Hepatocyte (in vitro differentiated cells): ENCODE data around the gene PTPN20.
"Not testable (repeated sequence)": the region's sequence is repeated elsewhere in the genome, so short reads cannot be mapped to it uniquely, and the experiment has no call there.

ENCODE experiments used
- CTCF ChIP-seq: fragments of 200-600 bp; sonication (generic); IDR thresholded peaks from 2 replicates; pipeline ENCODE4 v1.5.1; 2016; ENCODE audit warnings: antibody characterized with exemption, mild to moderate bottlenecking; ENCODE audit not compliant: poor library complexity
- EZH2 ChIP-seq: fragments of 200-600 bp; sonication (generic); IDR thresholded peaks from 2 replicates; pipeline ENCODE4 v1.6.1; 2016; ENCODE audit warnings: antibody characterized with exemption, mild to moderate bottlenecking, borderline replicate concordance
- EZH2phosphoT487 ChIP-seq: fragments of 200-600 bp; sonication (generic); IDR thresholded peaks from one replicate; pipeline ENCODE4 v1.6.1; 2018; ENCODE audit warnings: antibody characterized with exemption, mild to moderate bottlenecking, low read depth, moderate library complexity; ENCODE audit not compliant: unreplicated experiment, severe bottlenecking

GRCh38 chr10:46963356-46963755 lies 52.1 kb downstream of the PTPN20 start:
- not testable (repeated sequence) for TF ChIP-seq CTCF, EZH2, EZH2phosphoT487
